H1 (cell line): ENCODE measurements around the gene NDUFS7. TPM values are rescaled to one million over a fixed set of nuclear protein-coding genes. Genes with fewer than 3 reads are reported as not detected.
A peak's percentile ranks its signal among the peaks of the same experiment; 100 is the strongest.
"Not testable (repeated sequence)": the region's sequence is repeated elsewhere in the genome, so short reads cannot be mapped to it uniquely, and the experiment has no call there.

Experiments used
- CTCF ChIA-PET: fragments of 300-600 bp; sonication (Branson Sonifier 250); formaldehyde crosslinking; loops from one replicate; lab custom pipeline; 2021; ENCODE audit not compliant: partially characterized antibody; lab: Charles Lee
- POLR2A ChIA-PET: fragments of 300-600 bp; sonication (Branson Sonifier 250); formaldehyde crosslinking; loops from one replicate; lab custom pipeline; 2021; ENCODE audit warnings: inconsistent platforms; ENCODE audit not compliant: partially characterized antibody; lab: Charles Lee
- DNase-seq, 2 experiments: peaks; one replicate each; pipeline versions ENCODE4 v3.0.0 to v3.0.0-alpha.2; 2010 to 2022; ENCODE audit warnings: low spot score in 2 of 2, low read depth in 1 of 2, mixed read lengths in 1 of 2
- FAIRE-seq: peaks from 2 replicates; lab custom pipeline; 2011; peaks lifted over from hg19 to GRCh38; lab: Jason Lieb, UNC
- H2AFZ ChIP-seq: 2 replicates; pipeline ENCODE4 v1.8.1; 2012; ENCODE audit warnings: low read length, inconsistent platforms
- H2AK5ac ChIP-seq: 2 replicates; pipeline ENCODE4 v1.6.1; 2013; ENCODE audit warnings: low read depth, low read length
- H2BK120ac ChIP-seq: replicated peaks from 2 replicates; pipeline ENCODE3; 2013; ENCODE audit warnings: low read depth, low read length, inconsistent platforms
- H2BK12ac ChIP-seq: 2 replicates; pipeline ENCODE4 v1.6.1; 2013; ENCODE audit warnings: low read depth, low read length
- H2BK15ac ChIP-seq: 2 replicates; pipeline ENCODE4 v1.6.1; 2013; ENCODE audit warnings: low read length
- H2BK20ac ChIP-seq: 2 replicates; pipeline ENCODE4 v1.6.1; 2013; ENCODE audit warnings: low read length
- H2BK5ac ChIP-seq: 2 replicates; pipeline ENCODE4 v1.6.1; 2013; ENCODE audit warnings: low read depth, low read length
- H3K14ac ChIP-seq: 2 replicates; pipeline ENCODE4 v1.6.1; 2013; ENCODE audit warnings: inconsistent platforms; ENCODE audit not compliant: insufficient read length
- H3K18ac ChIP-seq: 2 replicates; pipeline ENCODE4 v1.6.1; 2013; ENCODE audit warnings: low read length; ENCODE audit errors: extremely low read depth
- H3K23ac ChIP-seq: 2 replicates; pipeline ENCODE4 v1.6.1; 2013; ENCODE audit warnings: inconsistent platforms; ENCODE audit not compliant: insufficient read length
- H3K23me2 ChIP-seq: 2 replicates; pipeline ENCODE4 v1.6.1; 2013; ENCODE audit warnings: low read depth, low read length
- H3K27ac ChIP-seq: 2 replicates; pipeline ENCODE4 v1.6.1; 2011; ENCODE audit warnings: low read depth, low read length, inconsistent platforms
- H3K27me3 ChIP-seq, 4 experiments: replicated peaks in 1 of 4; 1 replicate in 1 of 4; 2 replicates in 3 of 4; pipeline versions ENCODE4 v1.6.1 to v1.8.1; 2011 to 2013; ENCODE audit warnings: low read length in 3 of 4, mild to moderate bottlenecking in 3 of 4, inconsistent platforms in 2 of 4, mixed read lengths in 2 of 4, moderate library complexity in 1 of 4; ENCODE audit not compliant: control insufficient read depth in 3 of 4, insufficient read depth in 3 of 4; ENCODE audit errors: extremely low read depth in 1 of 4
- H3K36me3 ChIP-seq, 4 experiments: 2 replicates each; pipeline versions ENCODE4 v1.6.1 to v1.8.1; 2011 to 2013; ENCODE audit warnings: mild to moderate bottlenecking in 4 of 4, low read length in 3 of 4, moderate library complexity in 2 of 4, control low read depth in 1 of 4, inconsistent platforms in 1 of 4; ENCODE audit not compliant: insufficient read depth in 4 of 4, control insufficient read depth in 2 of 4
- H3K4ac ChIP-seq: replicated peaks from 2 replicates; pipeline ENCODE3; 2013; ENCODE audit warnings: low read length, low read depth, mixed read lengths, inconsistent platforms; ENCODE audit not compliant: insufficient read length
- H3K4me1 ChIP-seq, 4 experiments: replicated peaks in 1 of 4; 1 replicate in 1 of 4; 2 replicates in 3 of 4; pipeline versions ENCODE4 v1.6.1 to v1.8.1; 2011 to 2013; ENCODE audit warnings: low read length in 3 of 4, inconsistent platforms in 2 of 4, mixed read lengths in 1 of 4; ENCODE audit not compliant: insufficient read depth in 4 of 4, control insufficient read depth in 3 of 4
- H3K4me2 ChIP-seq, 2 experiments: 2 replicates each; pipeline versions ENCODE4 v1.6.1 to v1.8.1; 2011 to 2013; ENCODE audit warnings: low read depth in 2 of 2, low read length in 2 of 2, control low read depth in 1 of 2, inconsistent platforms in 1 of 2, mild to moderate bottlenecking in 1 of 2; ENCODE audit not compliant: insufficient read depth in 1 of 2
- H3K4me3 ChIP-seq, 4 experiments: fragments of 200-600, 300-600 bp in 1 of 4; sonication (generic), shearing (Covaris generic), sonication (Bioruptor Twin) in 1 of 4; 2 replicates each; pipeline versions ENCODE4 v1.5.1 to v1.8.1; 2011 to 2016; ENCODE audit warnings: low read length in 4 of 4, low read depth in 3 of 4, control low read depth in 2 of 4, inconsistent platforms in 2 of 4, mild to moderate bottlenecking in 2 of 4, mixed read lengths in 1 of 4, moderate library complexity in 1 of 4; ENCODE audit not compliant: insufficient read depth in 2 of 4; ENCODE audit errors: extremely low read depth in 1 of 4
- H3K56ac ChIP-seq: replicated peaks from 2 replicates; pipeline ENCODE3; 2013; ENCODE audit warnings: low read depth, mild to moderate bottlenecking, mixed read lengths, low read length, inconsistent platforms; ENCODE audit not compliant: insufficient read length
- H3K79me1 ChIP-seq: 2 replicates; pipeline ENCODE4 v1.6.1; 2013; ENCODE audit warnings: low read depth, low read length, control low read depth
- H3K79me2 ChIP-seq, 2 experiments: 2 replicates each; pipeline versions ENCODE4 v1.6.1 to v1.8.1; 2012 to 2013; ENCODE audit warnings: low read length in 2 of 2, mild to moderate bottlenecking in 2 of 2, inconsistent platforms in 1 of 2; ENCODE audit not compliant: insufficient read depth in 2 of 2, control insufficient read depth in 1 of 2
- H3K9ac ChIP-seq, 4 experiments: replicated peaks in 1 of 4; 1 replicate in 1 of 4; 2 replicates in 3 of 4; pipeline versions ENCODE4 v1.6.1 to v1.8.1; 2011 to 2013; ENCODE audit warnings: low read depth in 3 of 4, low read length in 3 of 4, control low read depth in 2 of 4, mild to moderate bottlenecking in 2 of 4, moderate library complexity in 2 of 4, inconsistent platforms in 1 of 4; ENCODE audit errors: extremely low read depth in 1 of 4
- H3K9me3 ChIP-seq, 2 experiments: 2 replicates each; pipeline versions ENCODE4 v1.6.1 to v1.8.1; 2012 to 2013; ENCODE audit warnings: mild to moderate bottlenecking in 2 of 2, moderate library complexity in 2 of 2, control low read depth in 1 of 2, inconsistent platforms in 1 of 2, low read depth in 1 of 2, low read length in 1 of 2, mixed read lengths in 1 of 2; ENCODE audit not compliant: insufficient read depth in 2 of 2
- H4K20me1 ChIP-seq, 2 experiments: replicated peaks in 1 of 2; 2 replicates each; pipeline versions ENCODE3 to v1.8.1; 2011 to 2013; ENCODE audit warnings: inconsistent platforms in 2 of 2, low read length in 2 of 2, mild to moderate bottlenecking in 1 of 2; ENCODE audit not compliant: insufficient read depth in 2 of 2, control insufficient read depth in 1 of 2
- H4K5ac ChIP-seq: 2 replicates; pipeline ENCODE4 v1.6.1; 2013; ENCODE audit warnings: low read length, low read depth, mixed read lengths, inconsistent platforms; ENCODE audit not compliant: insufficient read length
- H4K8ac ChIP-seq: 2 replicates; pipeline ENCODE4 v1.8.0; 2013; ENCODE audit warnings: mild to moderate bottlenecking, moderate library complexity, low read length, inconsistent platforms; ENCODE audit not compliant: insufficient read depth; ENCODE audit errors: extremely low read depth
- H4K91ac ChIP-seq: replicated peaks from 2 replicates; pipeline ENCODE3; 2013; ENCODE audit warnings: low read length, mixed read lengths, inconsistent platforms; ENCODE audit not compliant: insufficient read length
- BACH1 ChIP-seq: IDR thresholded peaks from 2 replicates; pipeline ENCODE4 v1.6.1; 2012; ENCODE audit warnings: low read length, improper control_type of control experiment
- GABPA ChIP-seq: IDR thresholded peaks from 2 replicates; pipeline ENCODE4 v1.6.1; 2011; ENCODE audit warnings: mild to moderate bottlenecking, low read length, moderate library complexity, borderline replicate concordance; ENCODE audit not compliant: insufficient read depth
- GTF2F1 ChIP-seq: IDR thresholded peaks from 2 replicates; pipeline ENCODE4 v1.6.1; 2012; ENCODE audit warnings: low read depth, low read length, improper control_type of control experiment, borderline replicate concordance
- SP1 ChIP-seq: IDR thresholded peaks from 2 replicates; pipeline ENCODE4 v1.6.1; 2011; ENCODE audit warnings: low read depth, low read length
- SRF ChIP-seq: IDR thresholded peaks from 2 replicates; pipeline ENCODE4 v1.6.1; 2011; ENCODE audit warnings: mild to moderate bottlenecking, low read depth, low read length, moderate library complexity
- TCF12 ChIP-seq: IDR thresholded peaks from 2 replicates; pipeline ENCODE4 v1.6.1; 2011; ENCODE audit warnings: low read depth, mild to moderate bottlenecking, low read length
- WGBS, 2 experiments: shearing (Covaris generic) in 1 of 2; methylation state at CpG; one replicate each; pipeline versions ENCODE4 v1.1.6 to v1.1.7; 2013 to 2015; ENCODE audit warnings: low lambda C conversion rate in 2 of 2, mixed read lengths in 2 of 2, inconsistent platforms in 1 of 2, low coverage in 1 of 2, missing lambda C conversion rate in 1 of 2; ENCODE audit not compliant: insufficient replicate concordance in 2 of 2, insufficient coverage in 1 of 2, insufficient read length in 1 of 2; ENCODE audit errors: extremely low coverage in 1 of 2, missing lambda C conversion rate in 1 of 2; 5-methylcytosine and 5-hydroxymethylcytosine counted together
- polyA plus RNA-seq, 7 experiments: library from polyadenylated mRNA; depleted of rRNA in 3 of 7; stranded (reverse) in 5 of 7; unstranded in 2 of 7; fragments of >200 nt in 5 of 7; fragments of 200-250 nt in 2 of 7; gene quantifications; 1 replicate in 5 of 7; 2 replicates in 1 of 7; 4 replicates in 1 of 7; pipeline versions ENCODE4 v1.2.1 to v1.2.3, GENCODE V29; 2011 to 2013; ENCODE audit warnings: missing spikeins in 2 of 7, mixed read lengths in 2 of 7
- total RNA-seq: library from RNA; stranded (reverse); fragmentation: NEBNext Ultra II Directional; extraction: Animal tissue kit (Norgen Biotek cat#: 25700); gene quantifications from 2 replicates; pipeline ENCODE4 v1.2.1, GENCODE V29; 2021
- TF ChIP-seq, protein P1 (sequence below): IDR thresholded peaks from 2 replicates; pipeline ENCODE4 v1.6.1; 2012; ENCODE audit warnings: low read length, inconsistent platforms
- TF ChIP-seq, protein P2 (sequence below): IDR thresholded peaks from 2 replicates; pipeline ENCODE4 v1.6.1; 2011; ENCODE audit warnings: low read length, improper control_type of control experiment

NDUFS7 gene
- total and polyA plus RNA-seq, 2 of the 8 experiments (the other 6 are each of a cell fraction or from before 2014, with no cell fraction given), result 78.1 to 309 TPM

DNA sequence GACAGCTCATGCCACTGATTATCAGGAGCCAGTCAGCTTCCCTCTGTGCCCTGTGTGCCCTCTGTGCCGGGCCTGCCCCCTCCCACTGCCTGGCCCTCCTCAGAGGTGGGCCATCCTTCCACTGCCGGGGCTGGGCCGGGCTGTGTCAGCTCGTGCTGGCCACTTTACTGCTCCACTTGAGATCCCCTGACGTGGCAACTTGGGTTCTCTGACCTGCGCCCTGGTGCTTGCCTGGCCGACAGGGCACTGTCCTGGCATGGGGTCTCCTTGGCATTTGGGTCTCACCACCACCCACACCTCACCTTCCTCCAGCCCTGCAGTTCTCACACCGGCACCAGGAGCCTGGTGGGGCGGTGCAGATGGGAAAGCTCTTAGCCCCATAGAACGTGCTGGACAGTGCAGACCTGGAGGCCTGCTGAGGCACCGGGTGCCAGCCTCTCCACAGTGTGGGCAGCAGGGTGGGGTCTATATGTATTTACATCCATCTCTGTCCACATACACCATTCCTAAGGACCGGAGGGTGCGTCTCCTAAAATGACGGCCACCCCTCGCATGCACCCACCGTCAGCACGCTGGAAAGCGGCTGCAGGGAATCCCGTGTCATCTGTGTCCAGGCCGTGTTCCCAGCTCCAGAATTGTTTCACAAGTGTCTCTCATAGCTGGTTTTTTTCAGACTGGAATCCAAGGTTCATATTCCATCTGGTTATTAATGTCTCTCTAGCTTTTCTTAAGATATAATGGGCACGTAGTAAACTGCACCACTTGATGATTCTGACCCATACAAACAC, 35.4 kb downstream of the NDUFS7 start (continued):
- TF ChIP-seq, protein P1, sequence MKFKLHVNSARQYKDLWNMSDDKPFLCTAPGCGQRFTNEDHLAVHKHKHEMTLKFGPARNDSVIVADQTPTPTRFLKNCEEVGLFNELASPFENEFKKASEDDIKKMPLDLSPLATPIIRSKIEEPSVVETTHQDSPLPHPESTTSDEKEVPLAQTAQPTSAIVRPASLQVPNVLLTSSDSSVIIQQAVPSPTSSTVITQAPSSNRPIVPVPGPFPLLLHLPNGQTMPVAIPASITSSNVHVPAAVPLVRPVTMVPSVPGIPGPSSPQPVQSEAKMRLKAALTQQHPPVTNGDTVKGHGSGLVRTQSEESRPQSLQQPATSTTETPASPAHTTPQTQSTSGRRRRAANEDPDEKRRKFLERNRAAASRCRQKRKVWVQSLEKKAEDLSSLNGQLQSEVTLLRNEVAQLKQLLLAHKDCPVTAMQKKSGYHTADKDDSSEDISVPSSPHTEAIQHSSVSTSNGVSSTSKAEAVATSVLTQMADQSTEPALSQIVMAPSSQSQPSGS, result no peak
- TF ChIP-seq TCF12, result no peak
- TF ChIP-seq SP1, result no peak
- TF ChIP-seq GABPA, result no peak
- TF ChIP-seq, protein P2, sequence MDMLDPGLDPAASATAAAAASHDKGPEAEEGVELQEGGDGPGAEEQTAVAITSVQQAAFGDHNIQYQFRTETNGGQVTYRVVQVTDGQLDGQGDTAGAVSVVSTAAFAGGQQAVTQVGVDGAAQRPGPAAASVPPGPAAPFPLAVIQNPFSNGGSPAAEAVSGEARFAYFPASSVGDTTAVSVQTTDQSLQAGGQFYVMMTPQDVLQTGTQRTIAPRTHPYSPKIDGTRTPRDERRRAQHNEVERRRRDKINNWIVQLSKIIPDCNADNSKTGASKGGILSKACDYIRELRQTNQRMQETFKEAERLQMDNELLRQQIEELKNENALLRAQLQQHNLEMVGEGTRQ, result no peak
- no peak for TF ChIP-seq GTF2F1
- no peak for TF ChIP-seq BACH1
- TF ChIP-seq SRF, result no peak
- TF ChIP-seq, all 59 proteins: peak for 0

DNA sequence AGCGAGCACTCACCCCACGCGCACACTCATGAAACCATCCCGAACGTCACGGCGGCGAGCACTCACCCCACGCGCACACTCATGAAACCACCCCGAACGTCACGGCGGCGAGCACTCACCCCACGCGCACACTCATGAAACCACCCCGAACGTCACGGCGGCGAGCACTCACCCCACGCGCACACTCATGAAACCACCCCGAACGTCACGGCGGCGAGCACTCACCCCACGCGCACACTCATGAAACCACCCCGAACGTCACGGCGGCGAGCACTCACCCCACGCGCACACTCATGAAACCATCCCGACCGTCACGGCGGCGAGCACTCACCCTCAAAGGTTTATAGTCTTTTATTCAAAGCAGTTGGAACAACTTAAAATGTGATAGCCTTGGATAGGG, 36.4 kb downstream of the NDUFS7 start:
- Histone ChIP-seq H3K36me3 (peaks cover 32 to 74% (median 52%) of the 10 kb centered on the region in 4 experiments), H4K8ac (peak overlapping the region; percentile 65; the same call in 1 of the 2 replicates), H3K79me2 (peaks cover 29 to 86% of the 10 kb centered on the region in 2 experiments), H4K20me1 (peaks cover 55 to 59% of the 10 kb centered on the region in 2 experiments), H3K4me1 (peaks cover 8 to 24% (median 17%) of the 10 kb centered on the region in 4 experiments), H3K79me1 (peaks cover 25% of the 10 kb centered on the region)
- not testable (repeated sequence) for H3K27ac ChIP-seq, H2BK20ac ChIP-seq, H3K56ac ChIP-seq, H3K23me2 ChIP-seq, H3K18ac ChIP-seq, H2BK120ac ChIP-seq, H2AFZ ChIP-seq, H2AK5ac ChIP-seq, H3K27me3 ChIP-seq, H3K4ac ChIP-seq, H3K9me3 ChIP-seq, DNase-seq, H2BK15ac ChIP-seq, H3K4me3 ChIP-seq, H3K14ac ChIP-seq, H4K5ac ChIP-seq, H2BK5ac ChIP-seq, H3K23ac ChIP-seq, H2BK12ac ChIP-seq, H3K9ac ChIP-seq, H4K91ac ChIP-seq, FAIRE-seq, H3K4me2 ChIP-seq
- ChIA-PET CTCF (interaction anchor here (0.9 to 1.9 kb wide), 5 partner anchors 8 to 103 kb away, joined by 3 to 8 read pairs (median 4); no protein-coding TSS in a partner anchor), POLR2A (interaction anchor here (0.8 to 1.5 kb wide), 4 partner anchors 10 to 151 kb away, joined by 3 to 5 read pairs (median 4); partner anchors contain the start of genes CIRBP and FAM174C)
- WGBS, 2 experiments, result 96% methylated on average over 14 of the region's 43 CpGs; no CpG with 5 or more reads in 1 of the 2 experiments
